Skeletal muscle tissue (tissue), 4 donors: ENCODE measurements around the gene PTGR1. TPM values are rescaled to one million over a fixed set of nuclear protein-coding genes. Genes with fewer than 3 reads are reported as not detected.

Experiments
- H3K27ac ChIP-seq: one replicate; pipeline ENCODE4 v1.7.0; 2013; ENCODE audit warnings: mild to moderate bottlenecking, low read depth, low read length, inconsistent platforms
- H3K27me3 ChIP-seq, 3 donors: one replicate each; pipeline ENCODE4 v1.7.0; 2013; ENCODE audit warnings: low read length in 3 of 3; ENCODE audit not compliant: control insufficient read depth in 3 of 3, insufficient read depth in 3 of 3
- H3K36me3 ChIP-seq, 3 donors: one replicate each; pipeline ENCODE4 v1.7.0; 2013; ENCODE audit warnings: low read length in 3 of 3; ENCODE audit not compliant: control insufficient read depth in 3 of 3, insufficient read depth in 3 of 3
- H3K4me1 ChIP-seq, 3 donors: one replicate each; pipeline ENCODE4 v1.7.0; 2013; ENCODE audit warnings: low read length in 3 of 3, mild to moderate bottlenecking in 3 of 3; ENCODE audit not compliant: control insufficient read depth in 3 of 3, insufficient read depth in 3 of 3
- H3K4me3 ChIP-seq, 3 donors: one replicate each; pipeline ENCODE4 v1.7.0; 2013; ENCODE audit warnings: low read length in 3 of 3
- H3K9ac ChIP-seq, 3 donors: one replicate each; pipeline ENCODE4 v1.7.0; 2013; ENCODE audit warnings: low read length in 3 of 3, mild to moderate bottlenecking in 3 of 3, moderate library complexity in 2 of 3, low read depth in 1 of 3
- H3K9me3 ChIP-seq, 3 donors: one replicate each; pipeline ENCODE4 v1.7.0; 2013; ENCODE audit warnings: low read length in 3 of 3; ENCODE audit not compliant: control insufficient read depth in 3 of 3
- total RNA-seq: library from RNA; depleted of rRNA; stranded (reverse); fragments of >200 nt; gene quantifications from one replicate; pipeline ENCODE4 v1.2.3, GENCODE V29; 2014
- donor health status: Osteomylitis.

The PTGR1 gene
- total RNA-seq, 1 donor from 2014 or later: 53.2 TPM

- Histone ChIP-seq H3K4me3 (peak overlapping the region; percentile 88 to 90 (median 90)), H3K9me3 (no peaks in the 10 kb centered on the region), H3K36me3 (no peaks in the 10 kb centered on the region), H3K4me1 (peaks cover 7 to 16% (median 14%) of the 10 kb centered on the region in 3 donors), H3K27ac (no peak overlapping the region), H3K27me3 (peaks cover 4 to 12% (median 5%) of the 10 kb centered on the region in 3 donors), H3K9ac (peak overlapping the region in 2 of 3 donors; percentile 69 to 77)
Observed at GRCh38 chr9:111524731-111525055, 74.8 kb downstream of the PTGR1 start.

- Histone ChIP-seq H3K4me3 (no peak overlapping the region), H3K9me3 (no peaks in the 10 kb centered on the region), H3K4me1 (no peaks in the 10 kb centered on the region), H3K36me3 (no peaks in the 10 kb centered on the region), H3K9ac (no peak overlapping the region), H3K27ac (no peak overlapping the region), H3K27me3 (no peaks in the 10 kb centered on the region)
Observed at GRCh38 chr9:111516061-111516465, 83.4 kb downstream of the PTGR1 start.

GRCh38 chr9:111514967-111515366 is 84.5 kb downstream of the PTGR1 start:
- Histone ChIP-seq H3K9ac (no peak overlapping the region), H3K4me3 (no peak overlapping the region), H3K36me3 (no peaks in the 10 kb centered on the region), H3K9me3 (no peaks in the 10 kb centered on the region), H3K4me1 (no peaks in the 10 kb centered on the region), H3K27ac (no peak overlapping the region), H3K27me3 (no peaks in the 10 kb centered on the region)

Other genes with a start within 250 kb of the PTGR1 start
- gene ECPAS, start 115.3 kb downstream of the PTGR1 start, total RNA-seq: 162 TPM
- 8.9 TPM for gene ZNF483, start 74.5 kb downstream of the PTGR1 start, total RNA-seq
- 2.1 TPM for gene DNAJC25, start 31.7 kb upstream of the PTGR1 start, total RNA-seq
- 20.9 TPM for gene GNG10, start 62.0 kb upstream of the PTGR1 start, total RNA-seq
- not detected for gene SHOC1, start 195.3 kb upstream of the PTGR1 start, total RNA-seq